HG02763 (cell line): Measurements from ENCODE around the gene TIGD3.

Experiments used
- ATAC-seq: cut with Tn5 transposase; IDR thresholded peaks from one replicate; pipeline ENCODE4 v1.9.1; 2021; ENCODE audit warnings: mild to moderate bottlenecking, moderate library complexity; ENCODE audit not compliant: unreplicated experiment

Gene TIGD3

GRCh38 chr11:65389294-65389980, 34.9 kb downstream of the TIGD3 start:
- no peak for ATAC-seq

- no peak for ATAC-seq
Observed at GRCh38 chr11:65390099-65390941, 35.8 kb downstream of the TIGD3 start.

GRCh38 chr11:65390996-65391395, 36.4 kb downstream of the TIGD3 start:
- ATAC-seq = no peak

- no peak for ATAC-seq
Observed at GRCh38 chr11:65392186-65392829, 37.8 kb downstream of the TIGD3 start.

GRCh38 chr11:65392899-65393298, 38.3 kb downstream of the TIGD3 start:
- no peak for ATAC-seq

GRCh38 chr11:65393513-65394079, 39.0 kb downstream of the TIGD3 start:
- no peak for ATAC-seq

- no peak for ATAC-seq
Observed at GRCh38 chr11:65394125-65394536, 39.6 kb downstream of the TIGD3 start.

GRCh38 chr11:65395961-65396530, 41.5 kb downstream of the TIGD3 start:
- no peak for ATAC-seq

- ATAC-seq = no peak
Observed at GRCh38 chr11:65396769-65397745, 42.5 kb downstream of the TIGD3 start.

- no peak for ATAC-seq
Observed at GRCh38 chr11:65398362-65398910, 43.9 kb downstream of the TIGD3 start.

- ATAC-seq = no peak
Observed at GRCh38 chr11:65399249-65399648, 44.7 kb downstream of the TIGD3 start.

- ATAC-seq = no peak
Observed at GRCh38 chr11:65399845-65400244, 45.3 kb downstream of the TIGD3 start.

- ATAC-seq = no peak
Observed at GRCh38 chr11:65400307-65401072, 45.9 kb downstream of the TIGD3 start.

- ATAC-seq = no peak
Observed at GRCh38 chr11:65401073-65401802, 46.7 kb downstream of the TIGD3 start.

GRCh38 chr11:65401803-65402248, 47.3 kb downstream of the TIGD3 start:
- no peak for ATAC-seq

GRCh38 chr11:65402790-65403189, 48.2 kb downstream of the TIGD3 start:
- no peak for ATAC-seq

- ATAC-seq = no peak
Observed at GRCh38 chr11:65403607-65404121, 49.1 kb downstream of the TIGD3 start.

GRCh38 chr11:65404210-65404609, 49.7 kb downstream of the TIGD3 start:
- no peak for ATAC-seq
